Uterus (tissue), 4 donors: Measurements from ENCODE around the gene HNRNPL. TPM values are rescaled to one million over a fixed set of nuclear protein-coding genes. Genes with fewer than 3 reads are reported as not detected.

ENCODE experiments used
- DNase-seq, 2 donors: peaks; one replicate each; pipeline ENCODE4 v3.0.0-alpha.2; 2019 to 2020
- H3K27ac ChIP-seq, 2 donors: fragments of 200-600 bp; sonication (generic); 1 replicate in 1 of 2; 2 replicates in 1 of 2; pipeline ENCODE4 v1.5.1; 2016 to 2018
- H3K27me3 ChIP-seq, 2 donors: fragments of 200-600 bp; sonication (generic); one replicate each; pipeline ENCODE4 v1.5.1; 2018 to 2019; ENCODE audit warnings: control low read depth in 1 of 2
- H3K36me3 ChIP-seq, 2 donors: fragments of 200-600 bp; sonication (generic); one replicate each; pipeline ENCODE4 v1.5.1; 2019; ENCODE audit warnings: control low read depth in 1 of 2
- H3K4me1 ChIP-seq, 2 donors: fragments of 200-600 bp; sonication (generic); one replicate each; pipeline ENCODE4 v1.5.1; 2018 to 2019; ENCODE audit warnings: control low read depth in 1 of 2
- H3K4me3 ChIP-seq, 2 donors: fragments of 200-600 bp; sonication (generic); 1 replicate in 1 of 2; 2 replicates in 1 of 2; pipeline ENCODE4 v1.5.1; 2018 to 2019; ENCODE audit warnings: mild to moderate bottlenecking in 1 of 2
- H3K9me3 ChIP-seq, 2 donors: fragments of 200-600 bp; sonication (generic); one replicate each; pipeline ENCODE4 v1.5.1; 2019; ENCODE audit warnings: control low read depth in 1 of 2
- CTCF ChIP-seq, 4 experiments: fragments of 200-600 bp in 2 of 4; fragments of 450-650 bp in 2 of 4; sonication (generic) in 2 of 4; IDR thresholded peaks; one replicate each; pipeline ENCODE4 v1.5.1; 2016 to 2019; ENCODE audit warnings: antibody characterized with exemption in 4 of 4, mild to moderate bottlenecking in 2 of 4, moderate library complexity in 1 of 4
- POLR2A ChIP-seq, 2 donors: fragments of 450-650 bp; IDR thresholded peaks; one replicate each; pipeline ENCODE4 v1.6.1; 2016; ENCODE audit warnings: antibody characterized with exemption in 2 of 2, mild to moderate bottlenecking in 1 of 2, moderate library complexity in 1 of 2
- intact Hi-C: fragments of 100-400 bp; cut with DNase I; formaldehyde crosslinking; loops from one replicate; pipeline ENCODE4 v1.15.1; 2023; ENCODE audit warnings: low total_unique reads
- total RNA-seq, 4 donors: library from RNA; depleted of rRNA in 3 of 4; stranded (reverse); fragments of >200 nt in 3 of 4; gene quantifications; one replicate each; pipeline versions ENCODE4 v1.1.0 to v1.2.4, GENCODE V29; 2014 to 2023
- donor health status: DM: yes; HTN: yes; CAD: no.

Gene HNRNPL
- total RNA-seq, 4 donors from 2014 or later = 65.8 to 353 (median 177) TPM

DNA sequence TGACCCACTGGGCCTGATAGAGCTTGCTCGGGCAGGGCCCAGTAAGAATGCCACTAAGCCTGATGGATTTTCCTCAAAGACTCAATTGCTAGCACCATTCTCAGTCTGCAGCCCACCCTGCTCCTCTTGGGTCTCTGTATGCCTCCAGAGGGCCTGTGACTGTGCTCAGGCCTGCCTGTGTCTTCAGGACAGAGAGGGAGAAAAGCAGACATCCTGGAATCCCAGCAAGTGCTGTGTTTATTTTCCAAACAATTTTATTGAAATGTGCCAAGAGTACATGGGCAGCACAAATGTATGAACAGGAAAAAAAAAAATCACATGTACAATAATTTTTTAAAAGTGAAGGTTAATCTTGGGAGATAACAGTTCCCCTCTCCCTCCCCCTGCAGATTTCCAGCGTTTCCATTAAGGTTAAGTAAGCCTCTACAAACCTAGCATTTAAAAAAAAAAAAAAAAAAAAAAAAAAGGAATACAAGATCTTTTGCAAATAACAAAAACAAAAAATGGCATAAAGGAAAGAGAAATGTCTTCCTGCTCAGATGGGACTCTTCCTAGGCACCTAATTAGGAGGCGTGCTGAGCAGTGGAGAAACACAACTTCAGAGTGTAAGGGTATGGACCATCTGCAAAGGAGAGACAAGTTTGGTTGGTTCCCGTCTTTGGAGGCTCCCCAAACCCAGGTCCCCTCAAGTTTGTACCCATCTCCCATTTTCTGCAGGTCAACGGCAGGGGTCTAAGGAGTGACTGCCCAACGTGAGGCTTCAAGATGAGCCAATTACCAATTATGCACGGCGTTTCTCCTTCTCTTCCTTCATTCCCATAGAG, 13.4 kb downstream of the HNRNPL start:
- intact Hi-C loops = no loop called here
- H3K4me3 ChIP-seq = no peak overlapping the region

DNA sequence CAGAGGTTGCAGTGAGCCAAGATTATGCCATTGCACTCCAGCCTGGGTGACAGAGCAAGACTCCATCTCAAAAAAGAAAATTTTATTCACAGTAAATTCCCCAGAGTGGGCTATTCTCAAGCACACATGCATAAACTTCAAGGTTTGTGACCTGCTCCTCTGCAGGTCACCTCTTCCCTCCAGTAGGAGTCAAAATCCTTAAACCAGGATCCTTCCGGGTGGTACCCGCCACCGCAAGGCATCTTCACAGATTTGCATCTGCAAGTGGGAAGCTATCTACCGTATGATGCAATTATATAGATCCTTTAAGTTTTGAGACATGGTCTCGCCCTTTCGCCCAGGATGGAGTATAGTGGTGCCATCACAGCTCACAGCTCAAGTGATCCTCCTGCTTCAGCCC, 15.2 kb downstream of the HNRNPL start:
- Histone ChIP-seq H3K4me1 (no peaks in the 10 kb centered on the region), H3K36me3 (no peaks in the 10 kb centered on the region), H3K4me3 (no peak overlapping the region), H3K9me3 (no peaks in the 10 kb centered on the region), H3K27ac (no peak overlapping the region), H3K27me3 (no peaks in the 10 kb centered on the region)
- no peak for TF ChIP-seq POLR2A (IDR thresholded peaks at IDR 0.05)
- TF ChIP-seq CTCF (IDR thresholded peaks at IDR 0.05) = no peak
- intact Hi-C loops = no loop called here
- DNase-seq = no peak

More for the DNA sequence above, 13.4 kb downstream of the HNRNPL start:
- H3K9me3 ChIP-seq = no peaks in the 10 kb centered on the region
- no peak for DNase-seq
- TF ChIP-seq CTCF (IDR thresholded peaks at IDR 0.05) (no peak), POLR2A (IDR thresholded peaks at IDR 0.05) (no peak)
- H3K27me3 ChIP-seq = no peaks in the 10 kb centered on the region
- no peaks in the 10 kb centered on the region for H3K4me1 ChIP-seq
- no peak overlapping the region for H3K27ac ChIP-seq
- H3K36me3 ChIP-seq = no peaks in the 10 kb centered on the region

- Histone ChIP-seq H3K4me1 (no peaks in the 10 kb centered on the region), H3K36me3 (no peaks in the 10 kb centered on the region), H3K9me3 (no peaks in the 10 kb centered on the region), H3K27ac (no peak overlapping the region), H3K4me3 (no peak overlapping the region), H3K27me3 (no peaks in the 10 kb centered on the region)
- no peak for DNase-seq
- intact Hi-C loops = no loop called here
- TF ChIP-seq CTCF (IDR thresholded peaks at IDR 0.05) (no peak), POLR2A (IDR thresholded peaks at IDR 0.05) (no peak)
These were observed 15.7 kb downstream of the HNRNPL start for GRCh38 chr19:38834104-38834490.

DNA sequence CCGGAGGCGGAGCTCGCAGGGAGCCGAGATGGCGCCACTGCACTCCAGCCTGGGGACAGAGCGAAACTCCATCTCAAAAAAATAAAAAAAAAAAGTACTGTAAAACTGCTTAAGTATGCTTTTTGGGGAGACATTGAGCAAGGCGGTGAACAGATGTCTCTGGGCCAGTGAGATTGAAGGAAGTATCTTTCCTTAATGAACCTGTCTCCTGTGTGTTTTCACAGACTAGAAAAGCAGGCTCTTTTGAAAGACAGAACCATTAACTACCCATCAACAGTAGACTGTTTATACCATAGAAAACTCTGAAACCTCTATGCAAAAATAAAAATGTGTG, 16.7 kb downstream of the HNRNPL start:
- Histone ChIP-seq H3K9me3 (no peaks in the 10 kb centered on the region), H3K27ac (peak overlapping the region; percentile 88 to 90), H3K4me3 (no peak overlapping the region), H3K4me1 (no peaks in the 10 kb centered on the region), H3K36me3 (no peaks in the 10 kb centered on the region), H3K27me3 (no peaks in the 10 kb centered on the region)
- intact Hi-C loops = no loop called here
- TF ChIP-seq POLR2A (IDR thresholded peaks at IDR 0.05) (no peak), CTCF (IDR thresholded peaks at IDR 0.05) (no peak)
- DNase-seq = no peak

- H3K4me1 ChIP-seq = no peaks in the 10 kb centered on the region
- no peaks in the 10 kb centered on the region for H3K36me3 ChIP-seq
- H3K9me3 ChIP-seq = no peaks in the 10 kb centered on the region
- H3K27me3 ChIP-seq = no peaks in the 10 kb centered on the region
- TF ChIP-seq CTCF (IDR thresholded peaks at IDR 0.05) = no peak
- TF ChIP-seq POLR2A (IDR thresholded peaks at IDR 0.05) = no peak
- peak overlapping the region; percentile 88 to 90 for H3K27ac ChIP-seq
- peak overlapping the region; percentile 59 to 78 for H3K4me3 ChIP-seq
- DNase-seq = peak; percentile 63 to 69
- intact Hi-C loops = no loop called here
These were observed 18.6 kb downstream of the HNRNPL start for GRCh38 chr19:38831142-38831605.
